Measurements from ENCODE around the gene KLHL7. TPM values are rescaled to one million over a fixed set of nuclear protein-coding genes. Genes with fewer than 3 reads are reported as not detected.

The KLHL7 gene
- total and polyA plus RNA-seq, 9 of the 15 experiments (the other 6 are each of a cell fraction or from before 2014, with no cell fraction given), result 4.2 to 63.1 (median 32.3) TPM

GRCh38 chr7:23181684-23182553 lies 76.3 kb downstream of the KLHL7 start, which contains the start of gene NUP42 (continued):
- peak; percentile 60 for TF ChIP-seq RBM22 (IDR thresholded peaks at IDR 0.05; ENCODE audit: low read depth, low read length, poor library complexity, severe bottlenecking)
- peak; percentile 50 for TF ChIP-seq RNF2 (IDR thresholded peaks at IDR 0.05)
- no peak; the same call in 1 of the 2 replicates for TF ChIP-seq MAFK (IDR thresholded peaks at IDR 0.05; ENCODE audit: low read length)
- peak; percentile 93 for TF ChIP-seq MYC (IDR thresholded peaks at IDR 0.05; ENCODE audit: low read depth, low read length)
- peak; percentile 85 for TF ChIP-seq MYC (CRISPR knock-in tag; IDR thresholded peaks at IDR 0.05; ENCODE audit: borderline replicate concordance, low read depth)
- TF ChIP-seq CGGBP1 (CRISPR knock-in tag; IDR thresholded peaks at IDR 0.05), result 0 out of 2 replicates have a peak, but pooled peaks have one; percentile 63
- no peak; the same call in 1 of the 2 replicates for TF ChIP-seq TCF3 (CRISPR knock-in tag; IDR thresholded peaks at IDR 0.05)
- no peak for TF ChIP-seq FOXJ2 (tag; IDR thresholded peaks at IDR 0.05)
- TF ChIP-seq ZNF253 (CRISPR knock-in tag; conservative IDR thresholded peaks at IDR 0.05), result no peak
- TF ChIP-seq CTCF (IDR thresholded peaks at IDR 0.05 in 2 of 3, conservative IDR thresholded peaks at IDR 0.05 in 1 of 3; ENCODE audit: insufficient read depth in 2 of 3, low read depth in 1 of 3, low read length in 3 of 3), result no peak
- no peak for TF ChIP-seq NR1H2 (CRISPR knock-in tag; IDR thresholded peaks at IDR 0.05)
- TF ChIP-seq TCF15 (CRISPR knock-in tag; IDR thresholded peaks at IDR 0.05), result no peak
- TF ChIP-seq MBD1 (CRISPR knock-in tag; IDR thresholded peaks at IDR 0.05), result no peak
- no peak for TF ChIP-seq ZFP1 (CRISPR knock-in tag; IDR thresholded peaks at IDR 0.05)
- no peak for TF ChIP-seq NFIX (CRISPR knock-in tag; IDR thresholded peaks at IDR 0.05; ENCODE audit: low read depth)
- 0 out of 2 replicates have a peak, but pooled peaks have one; percentile 31 for TF ChIP-seq EGR1 (conservative IDR thresholded peaks at IDR 0.05)
- no peak for TF ChIP-seq GATA2 (CRISPR knock-in tag; IDR thresholded peaks at IDR 0.05)
- TF ChIP-seq DACH1 (IDR thresholded peaks at IDR 0.05; ENCODE audit: partially characterized antibody), result no peak
- no peak for TF ChIP-seq ZNF41 (CRISPR knock-in tag; conservative IDR thresholded peaks at IDR 0.05)

Measured in K562 (cell line).